Suprapubic skin (tissue), 4 donors: ENCODE measurements around the gene SLC25A15. TPM values are rescaled to one million over a fixed set of nuclear protein-coding genes. Genes with fewer than 3 reads are reported as not detected.
A peak's percentile ranks its signal among the peaks of the same experiment; 100 is the strongest.

Experiments
- DNase-seq, 2 donors: peaks; one replicate each; pipeline ENCODE4 v3.0.0-alpha.2; 2019; ENCODE audit warnings: low spot score in 2 of 2
- H3K27ac ChIP-seq: fragments of 200-600 bp; sonication (generic); one replicate; pipeline ENCODE4 v1.5.1; 2019
- H3K27me3 ChIP-seq: fragments of 200-600 bp; sonication (generic); one replicate; pipeline ENCODE4 v1.5.1; 2019
- H3K36me3 ChIP-seq: fragments of 200-600 bp; sonication (generic); one replicate; pipeline ENCODE4 v1.5.1; 2019
- H3K4me1 ChIP-seq: fragments of 200-600 bp; sonication (generic); one replicate; pipeline ENCODE4 v1.5.1; 2019
- H3K4me3 ChIP-seq: fragments of 200-600 bp; sonication (generic); one replicate; pipeline ENCODE4 v1.5.1; 2019; ENCODE audit warnings: mild to moderate bottlenecking
- H3K9me3 ChIP-seq: fragments of 200-600 bp; sonication (generic); one replicate; pipeline ENCODE4 v1.5.1; 2019
- EP300 ChIP-seq: sonication (generic); formaldehyde crosslinking; IDR thresholded peaks from one replicate; pipeline ENCODE4 v1.6.1; 2017; ENCODE audit warnings: antibody characterized with exemption
- POLR2A ChIP-seq, 2 donors: fragments of 450-650 bp; IDR thresholded peaks; one replicate each; pipeline ENCODE4 v1.6.1; 2017; ENCODE audit warnings: antibody characterized with exemption in 2 of 2, mild to moderate bottlenecking in 2 of 2, moderate library complexity in 2 of 2
- POLR2AphosphoS5 ChIP-seq, 3 donors: sonication (generic); formaldehyde crosslinking; IDR thresholded peaks; one replicate each; pipeline ENCODE4 v1.6.1; 2017; ENCODE audit warnings: antibody characterized with exemption in 3 of 3
- WGBS: methylation state at CpG from one replicate; pipeline ENCODE4 v1.1.5; 2018; 5-methylcytosine and 5-hydroxymethylcytosine counted together
- total RNA-seq, 4 donors: library from RNA; depleted of rRNA; stranded (reverse); fragments of >200 nt; gene quantifications; one replicate each; pipeline ENCODE4 v1.1.0, GENCODE V29; 2016
- TF ChIP-seq, protein P1 (sequence below), 2 donors: fragments of 200-600 bp in 1 of 2; fragments of 450-650 bp in 1 of 2; sonication (generic) in 1 of 2; IDR thresholded peaks; one replicate each; pipeline ENCODE4 v1.5.1; 2016 to 2019; ENCODE audit warnings: antibody characterized with exemption in 2 of 2, mild to moderate bottlenecking in 1 of 2, moderate library complexity in 1 of 2

Gene SLC25A15
- total RNA-seq, 4 donors from 2014 or later: 4.2 to 12.1 (median 6.6) TPM

- Histone ChIP-seq H3K27me3 (no peaks in the 10 kb centered on the region), H3K27ac (peak within 1 kb of the TSS; percentile 91), H3K36me3 (peaks cover 6% of the 10 kb centered on the region), H3K9me3 (no peaks in the 10 kb centered on the region), H3K4me3 (peak within 1 kb of the TSS; percentile 90), H3K4me1 (peaks cover 17% of the 10 kb centered on the region)
- WGBS: under 1% methylated on average over 38 of the region's 52 CpGs
- TF ChIP-seq, protein P1, sequence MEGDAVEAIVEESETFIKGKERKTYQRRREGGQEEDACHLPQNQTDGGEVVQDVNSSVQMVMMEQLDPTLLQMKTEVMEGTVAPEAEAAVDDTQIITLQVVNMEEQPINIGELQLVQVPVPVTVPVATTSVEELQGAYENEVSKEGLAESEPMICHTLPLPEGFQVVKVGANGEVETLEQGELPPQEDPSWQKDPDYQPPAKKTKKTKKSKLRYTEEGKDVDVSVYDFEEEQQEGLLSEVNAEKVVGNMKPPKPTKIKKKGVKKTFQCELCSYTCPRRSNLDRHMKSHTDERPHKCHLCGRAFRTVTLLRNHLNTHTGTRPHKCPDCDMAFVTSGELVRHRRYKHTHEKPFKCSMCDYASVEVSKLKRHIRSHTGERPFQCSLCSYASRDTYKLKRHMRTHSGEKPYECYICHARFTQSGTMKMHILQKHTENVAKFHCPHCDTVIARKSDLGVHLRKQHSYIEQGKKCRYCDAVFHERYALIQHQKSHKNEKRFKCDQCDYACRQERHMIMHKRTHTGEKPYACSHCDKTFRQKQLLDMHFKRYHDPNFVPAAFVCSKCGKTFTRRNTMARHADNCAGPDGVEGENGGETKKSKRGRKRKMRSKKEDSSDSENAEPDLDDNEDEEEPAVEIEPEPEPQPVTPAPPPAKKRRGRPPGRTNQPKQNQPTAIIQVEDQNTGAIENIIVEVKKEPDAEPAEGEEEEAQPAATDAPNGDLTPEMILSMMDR (IDR thresholded peaks at IDR 0.05): no peak
- TF ChIP-seq POLR2A (IDR thresholded peaks at IDR 0.05) (peak in 1 of 2 donors; percentile 59), POLR2AphosphoS5 (IDR thresholded peaks at IDR 0.05) (peak in 2 of 3 donors; percentile 22 to 90)
- peak; percentile 98 for DNase-seq
These were observed 18.3 kb upstream of the SLC25A15 start, which contains the start of gene MRPS31 for GRCh38 chr13:40770934-40771618. Gene MRPS31 (minus strand): TSS chr13:40771190. CDS start chr13:40771136, 54 bp downstream.

- DNase-seq: no peak
- Histone ChIP-seq H3K27me3 (no peaks in the 10 kb centered on the region), H3K4me1 (peaks cover 24% of the 10 kb centered on the region), H3K36me3 (no peaks in the 10 kb centered on the region), H3K4me3 (no peak overlapping the region), H3K27ac (no peak overlapping the region), H3K9me3 (no peaks in the 10 kb centered on the region)
- 86% methylated on average over 6 of the region's 6 CpGs for WGBS
- no peak for TF ChIP-seq EP300
- no peak for TF ChIP-seq POLR2A (IDR thresholded peaks at IDR 0.05)
- TF ChIP-seq, protein P1 (IDR thresholded peaks at IDR 0.05): no peak
- no peak for TF ChIP-seq POLR2AphosphoS5 (IDR thresholded peaks at IDR 0.05)
These were observed 16.5 kb upstream of the SLC25A15 start for GRCh38 chr13:40772765-40773473.

GRCh38 chr13:40774672-40775071 lies 14.7 kb upstream of the SLC25A15 start:
- no peak overlapping the region for H3K4me3 ChIP-seq
- WGBS: 70% methylated on average over 6 of the region's 6 CpGs
- H3K9me3 ChIP-seq: no peaks in the 10 kb centered on the region
- TF ChIP-seq POLR2A (IDR thresholded peaks at IDR 0.05): no peak
- no peak for TF ChIP-seq POLR2AphosphoS5 (IDR thresholded peaks at IDR 0.05)
- TF ChIP-seq EP300: no peak
- TF ChIP-seq, protein P1 (IDR thresholded peaks at IDR 0.05): no peak
- no peak overlapping the region for H3K27ac ChIP-seq
- H3K27me3 ChIP-seq: no peaks in the 10 kb centered on the region
- H3K4me1 ChIP-seq: peaks cover 20% of the 10 kb centered on the region
- H3K36me3 ChIP-seq: no peaks in the 10 kb centered on the region
- DNase-seq: no peak

DNA sequence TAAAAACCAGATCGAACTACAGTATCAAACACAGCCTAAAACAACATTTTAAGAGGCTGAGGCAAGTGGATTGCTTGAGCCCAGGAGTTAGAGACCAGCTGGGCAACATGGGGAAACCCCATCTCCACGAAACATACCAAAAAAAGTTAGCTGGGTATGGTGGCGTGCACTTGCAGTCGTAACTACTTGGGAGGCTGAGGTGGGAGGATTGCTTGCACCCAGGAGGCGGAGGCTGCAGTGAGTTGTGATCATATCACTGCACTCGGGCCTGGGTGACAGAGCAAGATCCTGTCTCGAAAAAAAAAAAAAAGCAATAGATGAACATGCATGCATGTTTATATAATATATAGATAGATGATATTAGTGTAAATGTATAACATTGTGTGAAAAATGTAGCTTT lies 13.2 kb upstream of the SLC25A15 start:
- Histone ChIP-seq H3K36me3 (no peaks in the 10 kb centered on the region), H3K9me3 (no peaks in the 10 kb centered on the region), H3K27ac (no peak overlapping the region), H3K4me1 (peaks cover 11% of the 10 kb centered on the region), H3K4me3 (no peak overlapping the region), H3K27me3 (no peaks in the 10 kb centered on the region)
- TF ChIP-seq POLR2AphosphoS5 (IDR thresholded peaks at IDR 0.05) (no peak), POLR2A (IDR thresholded peaks at IDR 0.05) (no peak), EP300 (no peak)
- TF ChIP-seq, protein P1 (IDR thresholded peaks at IDR 0.05): no peak
- WGBS: 74% methylated on average over 7 of the region's 7 CpGs
- DNase-seq: no peak

DNA sequence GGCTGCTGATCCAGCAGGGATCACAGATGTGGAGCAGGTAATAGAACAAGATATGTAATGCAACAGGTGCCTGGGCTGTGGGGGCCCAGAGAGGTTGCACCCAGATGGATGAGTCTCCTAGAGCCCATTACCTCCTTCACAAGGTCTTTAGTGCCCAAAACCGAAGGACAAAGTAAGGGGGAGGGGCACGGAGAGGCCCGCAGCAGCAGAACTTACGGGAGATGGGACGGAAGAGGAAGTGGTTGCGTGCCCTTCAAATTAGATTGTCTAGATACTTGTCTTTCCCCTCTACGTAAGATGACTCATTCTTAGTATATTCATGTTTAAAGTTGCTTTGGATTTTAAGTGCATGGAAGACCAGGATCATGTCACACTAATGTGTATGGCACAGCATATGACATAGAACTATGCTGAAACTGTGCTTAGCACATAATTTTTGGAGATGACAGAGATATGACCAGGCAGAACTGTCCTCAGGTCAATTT lies 12.7 kb upstream of the SLC25A15 start:
- WGBS: 35% methylated on average over 7 of the region's 7 CpGs
- Histone ChIP-seq H3K27ac (no peak overlapping the region), H3K36me3 (no peaks in the 10 kb centered on the region), H3K9me3 (no peaks in the 10 kb centered on the region), H3K4me3 (no peak overlapping the region), H3K27me3 (no peaks in the 10 kb centered on the region), H3K4me1 (peaks cover 11% of the 10 kb centered on the region)
- no peak for DNase-seq
- TF ChIP-seq, protein P1 (IDR thresholded peaks at IDR 0.05): no peak
- TF ChIP-seq EP300: no peak
- TF ChIP-seq POLR2AphosphoS5 (IDR thresholded peaks at IDR 0.05): no peak
- no peak for TF ChIP-seq POLR2A (IDR thresholded peaks at IDR 0.05)
